K562 (cell line): Measurements from ENCODE around the gene RNF44. TPM values are rescaled to one million over a fixed set of nuclear protein-coding genes. Genes with fewer than 3 reads are reported as not detected.

Experiments
- BCOR ChIP-seq: fragments of 450-650 bp; IDR thresholded peaks from 2 replicates; pipeline ENCODE4 v1.6.1; 2016
- BHLHE40 ChIP-seq: IDR thresholded peaks from 2 replicates; pipeline ENCODE4 v1.6.1; 2011; ENCODE audit warnings: low read length, improper control_type of control experiment
- FOS ChIP-seq: IDR thresholded peaks from 3 replicates; pipeline ENCODE4 v1.6.1; 2011; ENCODE audit not compliant: insufficient read length; ENCODE audit errors: extremely low read depth
- HMG20A ChIP-seq: fragments of 450-650 bp; formaldehyde crosslinking; conservative IDR thresholded peaks from 2 replicates; pipeline ENCODE4 v1.4.0; 2020; ENCODE audit warnings: mild to moderate bottlenecking, mixed read lengths
- MED1 ChIP-seq: sonication (generic); formaldehyde crosslinking; IDR thresholded peaks from 2 replicates; pipeline ENCODE4 v1.8.1; 2023; ENCODE audit warnings: missing genetic modification reagents, borderline replicate concordance
- MYC ChIP-seq, 2 experiments: fragments of 250-450 bp in 1 of 2; sonication (Bioruptor Pico) in 1 of 2; IDR thresholded peaks; 2 replicates each; pipeline versions ENCODE4 v1.5.1 to v1.6.1; 2012 to 2021; ENCODE audit warnings: low read depth in 2 of 2, borderline replicate concordance in 1 of 2, improper control_type of control experiment in 1 of 2, low read length in 1 of 2, mild to moderate bottlenecking in 1 of 2, moderate library complexity in 1 of 2
- NR1H2 ChIP-seq: sonication (generic); formaldehyde crosslinking; IDR thresholded peaks from 2 replicates; pipeline ENCODE4 v1.4.0; 2020; ENCODE audit warnings: mild to moderate bottlenecking, missing genetic modification reagents
- PCBP1 ChIP-seq: fragments of 200-400 bp; formaldehyde crosslinking; IDR thresholded peaks from 2 replicates; pipeline ENCODE4 v1.6.1; 2018; ENCODE audit warnings: mild to moderate bottlenecking, low read depth, low read length; ENCODE audit not compliant: poor library complexity, severe bottlenecking
- YY1 ChIP-seq, 3 experiments: IDR thresholded peaks; 2 replicates each; pipeline ENCODE4 v1.6.1; 2011; ENCODE audit warnings: low read length in 2 of 3, mild to moderate bottlenecking in 2 of 3, moderate library complexity in 2 of 3, borderline replicate concordance in 1 of 3, control low read depth in 1 of 3, low read depth in 1 of 3; ENCODE audit not compliant: insufficient read depth in 3 of 3, insufficient replicate concordance in 2 of 3, control insufficient read depth in 1 of 3, insufficient read length in 1 of 3; ENCODE audit errors: extremely low read depth in 1 of 3
- ZNF76 ChIP-seq: fragments of 250-450 bp; sonication (Bioruptor Pico); IDR thresholded peaks from 2 replicates; pipeline ENCODE4 v1.4.0; 2020; ENCODE audit warnings: mild to moderate bottlenecking, moderate library complexity, borderline replicate concordance
- ZNF780A ChIP-seq: fragments of 250-450 bp; sonication (Bioruptor Pico); IDR thresholded peaks from 2 replicates; pipeline ENCODE4 v1.5.0; 2021; ENCODE audit warnings: mild to moderate bottlenecking
- polyA plus RNA-seq, 8 experiments: library from polyadenylated mRNA; depleted of rRNA in 4 of 8; stranded (reverse) in 5 of 8; unstranded in 3 of 8; fragments of >200 nt; fragmentation: Nextera tagmentation in 2 of 8; fragmentation: Illumina TruSeq in 1 of 8; extraction: Ambion mirVana in 2 of 8; extraction: Trizol in 1 of 8; gene quantifications; 2 replicates each; pipeline versions ENCODE4 v1.2.1 to v1.2.3, GENCODE V29; 2011 to 2014; ENCODE audit warnings: inconsistent platforms in 1 of 8, missing spikeins in 1 of 8
- total RNA-seq, 7 experiments: library from RNA; depleted of rRNA in 6 of 7; stranded (reverse); fragments of >200 nt in 6 of 7; fragmentation: Illumina TruSeq in 2 of 7; extraction: Trizol in 2 of 7; gene quantifications; 2 replicates each; pipeline versions ENCODE4 v1.2.1 to v1.2.3, GENCODE V29; 2011 to 2021; ENCODE audit warnings: low replicate concordance in 1 of 7
- TF ChIP-seq, protein P1 (sequence below): sonication (generic); formaldehyde crosslinking; IDR thresholded peaks from 2 replicates; pipeline ENCODE4 v1.8.0; 2022; ENCODE audit warnings: mild to moderate bottlenecking, missing genetic modification reagents
- TF ChIP-seq, protein P2 (sequence below): sonication (generic); formaldehyde crosslinking; IDR thresholded peaks from 2 replicates; pipeline ENCODE4 v1.9.0; 2022; ENCODE audit warnings: mild to moderate bottlenecking, missing genetic modification reagents
- TF ChIP-seq, protein P3 (sequence below): fragments of 200-800 bp; sonication (Bioruptor generic); IDR thresholded peaks from 2 replicates; pipeline ENCODE4 v1.6.1; 2017; ENCODE audit warnings: missing genetic modification characterization, missing compliant biosample characterization
- TF ChIP-seq, protein P4 (sequence below): sonication (generic); formaldehyde crosslinking; IDR thresholded peaks from 2 replicates; pipeline ENCODE4 v1.4.0; 2020; ENCODE audit warnings: mild to moderate bottlenecking, missing genetic modification reagents

Gene RNF44
- total and polyA plus RNA-seq, 9 of the 15 experiments (the other 6 are each of a cell fraction or from before 2014, with no cell fraction given): 1.6 to 82.6 (median 7.4) TPM

DNA sequence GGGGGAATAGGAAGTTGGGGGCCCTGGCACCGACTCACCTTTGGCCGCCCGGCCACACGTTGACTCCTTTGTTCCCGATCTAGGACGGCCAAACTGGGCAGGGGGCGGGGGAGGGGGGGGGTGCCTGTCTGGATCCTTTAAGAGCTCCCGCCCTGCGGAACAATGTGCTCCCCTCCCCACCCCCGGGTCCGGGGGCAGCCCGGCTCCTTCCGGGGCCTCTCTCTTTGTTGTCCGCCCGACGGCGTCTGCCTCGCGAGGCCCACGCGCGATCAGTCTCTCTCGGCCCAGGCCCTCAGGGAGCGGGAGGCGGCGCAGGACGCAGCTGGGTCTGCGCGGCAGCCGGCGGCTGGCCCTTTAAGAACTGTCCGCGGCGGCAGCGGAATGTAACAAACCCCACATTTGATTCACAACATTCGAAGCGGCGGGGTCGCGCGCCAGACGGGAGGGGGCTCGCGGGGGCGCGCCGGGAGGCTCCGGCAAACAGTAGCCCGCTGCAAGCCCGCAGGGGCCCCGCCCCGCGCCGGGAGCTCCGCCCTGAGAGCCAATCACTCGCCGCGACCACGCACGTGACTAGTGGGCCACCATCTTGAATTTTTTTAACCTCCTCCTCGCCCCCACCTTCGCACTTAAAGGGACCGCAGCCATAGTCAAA, at the start of gene RNF44 (continued):
- TF ChIP-seq YY1 (IDR thresholded peaks at IDR 0.05; ENCODE audit: borderline replicate concordance in 1 of 3, control insufficient read depth in 1 of 3, extremely low read depth in 1 of 3, insufficient read depth in 3 of 3, insufficient read length in 1 of 3, insufficient replicate concordance in 2 of 3, low read depth in 1 of 3, low read length in 2 of 3) (peak; percentile 83 to 97 (median 95)), NR1H2 (no peak), BCOR (no peak), FOS (no peak), MYC (IDR thresholded peaks at IDR 0.05; ENCODE audit: low read depth, low read length) (peak; percentile 69), MYC (CRISPR knock-in tag; IDR thresholded peaks at IDR 0.05; ENCODE audit: borderline replicate concordance, low read depth) (no peak), BHLHE40 (peak; percentile 97), MED1 (no peak), ZNF780A (CRISPR knock-in tag) (no peak), HMG20A (no peak), PCBP1 (peak; percentile 49), ZNF76 (CRISPR knock-in tag) (no peak)
- TF ChIP-seq, protein P1, sequence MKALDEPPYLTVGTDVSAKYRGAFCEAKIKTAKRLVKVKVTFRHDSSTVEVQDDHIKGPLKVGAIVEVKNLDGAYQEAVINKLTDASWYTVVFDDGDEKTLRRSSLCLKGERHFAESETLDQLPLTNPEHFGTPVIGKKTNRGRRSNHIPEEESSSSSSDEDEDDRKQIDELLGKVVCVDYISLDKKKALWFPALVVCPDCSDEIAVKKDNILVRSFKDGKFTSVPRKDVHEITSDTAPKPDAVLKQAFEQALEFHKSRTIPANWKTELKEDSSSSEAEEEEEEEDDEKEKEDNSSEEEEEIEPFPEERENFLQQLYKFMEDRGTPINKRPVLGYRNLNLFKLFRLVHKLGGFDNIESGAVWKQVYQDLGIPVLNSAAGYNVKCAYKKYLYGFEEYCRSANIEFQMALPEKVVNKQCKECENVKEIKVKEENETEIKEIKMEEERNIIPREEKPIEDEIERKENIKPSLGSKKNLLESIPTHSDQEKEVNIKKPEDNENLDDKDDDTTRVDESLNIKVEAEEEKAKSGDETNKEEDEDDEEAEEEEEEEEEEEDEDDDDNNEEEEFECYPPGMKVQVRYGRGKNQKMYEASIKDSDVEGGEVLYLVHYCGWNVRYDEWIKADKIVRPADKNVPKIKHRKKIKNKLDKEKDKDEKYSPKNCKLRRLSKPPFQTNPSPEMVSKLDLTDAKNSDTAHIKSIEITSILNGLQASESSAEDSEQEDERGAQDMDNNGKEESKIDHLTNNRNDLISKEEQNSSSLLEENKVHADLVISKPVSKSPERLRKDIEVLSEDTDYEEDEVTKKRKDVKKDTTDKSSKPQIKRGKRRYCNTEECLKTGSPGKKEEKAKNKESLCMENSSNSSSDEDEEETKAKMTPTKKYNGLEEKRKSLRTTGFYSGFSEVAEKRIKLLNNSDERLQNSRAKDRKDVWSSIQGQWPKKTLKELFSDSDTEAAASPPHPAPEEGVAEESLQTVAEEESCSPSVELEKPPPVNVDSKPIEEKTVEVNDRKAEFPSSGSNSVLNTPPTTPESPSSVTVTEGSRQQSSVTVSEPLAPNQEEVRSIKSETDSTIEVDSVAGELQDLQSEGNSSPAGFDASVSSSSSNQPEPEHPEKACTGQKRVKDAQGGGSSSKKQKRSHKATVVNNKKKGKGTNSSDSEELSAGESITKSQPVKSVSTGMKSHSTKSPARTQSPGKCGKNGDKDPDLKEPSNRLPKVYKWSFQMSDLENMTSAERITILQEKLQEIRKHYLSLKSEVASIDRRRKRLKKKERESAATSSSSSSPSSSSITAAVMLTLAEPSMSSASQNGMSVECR: peak; percentile 15; the same call in 1 of the 2 replicates
- TF ChIP-seq, protein P2, sequence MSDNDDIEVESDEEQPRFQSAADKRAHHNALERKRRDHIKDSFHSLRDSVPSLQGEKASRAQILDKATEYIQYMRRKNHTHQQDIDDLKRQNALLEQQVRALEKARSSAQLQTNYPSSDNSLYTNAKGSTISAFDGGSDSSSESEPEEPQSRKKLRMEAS: peak; percentile 59
- TF ChIP-seq, protein P3, sequence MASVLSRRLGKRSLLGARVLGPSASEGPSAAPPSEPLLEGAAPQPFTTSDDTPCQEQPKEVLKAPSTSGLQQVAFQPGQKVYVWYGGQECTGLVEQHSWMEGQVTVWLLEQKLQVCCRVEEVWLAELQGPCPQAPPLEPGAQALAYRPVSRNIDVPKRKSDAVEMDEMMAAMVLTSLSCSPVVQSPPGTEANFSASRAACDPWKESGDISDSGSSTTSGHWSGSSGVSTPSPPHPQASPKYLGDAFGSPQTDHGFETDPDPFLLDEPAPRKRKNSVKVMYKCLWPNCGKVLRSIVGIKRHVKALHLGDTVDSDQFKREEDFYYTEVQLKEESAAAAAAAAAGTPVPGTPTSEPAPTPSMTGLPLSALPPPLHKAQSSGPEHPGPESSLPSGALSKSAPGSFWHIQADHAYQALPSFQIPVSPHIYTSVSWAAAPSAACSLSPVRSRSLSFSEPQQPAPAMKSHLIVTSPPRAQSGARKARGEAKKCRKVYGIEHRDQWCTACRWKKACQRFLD (CRISPR knock-in tag): peak; percentile 93
- TF ChIP-seq, protein P4, sequence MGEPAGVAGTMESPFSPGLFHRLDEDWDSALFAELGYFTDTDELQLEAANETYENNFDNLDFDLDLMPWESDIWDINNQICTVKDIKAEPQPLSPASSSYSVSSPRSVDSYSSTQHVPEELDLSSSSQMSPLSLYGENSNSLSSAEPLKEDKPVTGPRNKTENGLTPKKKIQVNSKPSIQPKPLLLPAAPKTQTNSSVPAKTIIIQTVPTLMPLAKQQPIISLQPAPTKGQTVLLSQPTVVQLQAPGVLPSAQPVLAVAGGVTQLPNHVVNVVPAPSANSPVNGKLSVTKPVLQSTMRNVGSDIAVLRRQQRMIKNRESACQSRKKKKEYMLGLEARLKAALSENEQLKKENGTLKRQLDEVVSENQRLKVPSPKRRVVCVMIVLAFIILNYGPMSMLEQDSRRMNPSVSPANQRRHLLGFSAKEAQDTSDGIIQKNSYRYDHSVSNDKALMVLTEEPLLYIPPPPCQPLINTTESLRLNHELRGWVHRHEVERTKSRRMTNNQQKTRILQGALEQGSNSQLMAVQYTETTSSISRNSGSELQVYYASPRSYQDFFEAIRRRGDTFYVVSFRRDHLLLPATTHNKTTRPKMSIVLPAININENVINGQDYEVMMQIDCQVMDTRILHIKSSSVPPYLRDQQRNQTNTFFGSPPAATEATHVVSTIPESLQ (CRISPR knock-in tag): no peak
